Fibroblast of lung (primary cell): ENCODE measurements around the gene NAA25.
"Not testable (repeated sequence)": the region's sequence is repeated elsewhere in the genome, so short reads cannot be mapped to it uniquely, and the experiment has no call there.

ENCODE experiments used
- CTCF ChIP-seq, 2 donors: IDR thresholded peaks in 1 of 2; conservative IDR thresholded peaks in 1 of 2; 1 replicate in 1 of 2; 2 replicates in 1 of 2; pipeline ENCODE4 v1.5.1; 2011 to 2012; ENCODE audit warnings: low read length in 2 of 2, control low read depth in 1 of 2, inconsistent platforms in 1 of 2, low read depth in 1 of 2, mild to moderate bottlenecking in 1 of 2
- EZH2 ChIP-seq: IDR thresholded peaks from 2 replicates; pipeline ENCODE4 v1.5.1; 2012; ENCODE audit warnings: low read length, control low read depth, mild to moderate bottlenecking; ENCODE audit errors: missing control alignments

GRCh38 chr12:111994211-111995111, 114.1 kb downstream of the NAA25 start:
- not testable (repeated sequence) for TF ChIP-seq CTCF (conservative IDR thresholded peaks at IDR 0.05 in 1 of 2, IDR thresholded peaks at IDR 0.05 in 1 of 2; ENCODE audit: low read depth in 1 of 2, low read length in 2 of 2); EZH2
